HEK293 (cell line): ENCODE measurements around the gene FTL.
A peak's percentile ranks its signal among the peaks of the same experiment; 100 is the strongest.

Experiments used
- CTCF ChIA-PET: fragments of 350-600 bp; formaldehyde crosslinking; extraction: SDS; loops from one replicate; lab custom pipeline; 2021; ENCODE audit warnings: antibody characterized with exemption; lab: Yijun Ruan, JAX
- POLR2A ChIA-PET: fragments of 300-600 bp; formaldehyde crosslinking; extraction: SDS; loops from one replicate; lab custom pipeline; 2020; ENCODE audit warnings: antibody characterized with exemption, inconsistent platforms; lab: Yijun Ruan, JAX
- H3K27ac ChIP-seq: fragments of 200-500 bp; sonication (Bioruptor generic); 2 replicates; pipeline ENCODE4 v1.5.1; 2014; ENCODE audit warnings: low read depth, low read length, control low read depth, inconsistent platforms; ENCODE audit errors: extremely low read depth
- H3K36me3 ChIP-seq, 2 experiments: fragments of 200-500 bp in 1 of 2; sonication (Bioruptor generic) in 1 of 2; 1 replicate in 1 of 2; 2 replicates in 1 of 2; pipeline ENCODE4 v1.5.1; 2014 to 2017; ENCODE audit warnings: inconsistent platforms in 2 of 2, low read length in 2 of 2; ENCODE audit not compliant: control insufficient read depth in 2 of 2, insufficient read depth in 1 of 2
- H3K4me1 ChIP-seq: fragments of 200-500 bp; sonication (Bioruptor generic); 2 replicates; pipeline ENCODE4 v1.5.1; 2014; ENCODE audit warnings: mild to moderate bottlenecking, low read length, inconsistent platforms; ENCODE audit not compliant: control insufficient read depth, insufficient read depth
- H3K4me3 ChIP-seq: 2 replicates; pipeline ENCODE4 v1.5.1; 2011; ENCODE audit warnings: low read depth, mild to moderate bottlenecking, control low read depth, low read length, moderate library complexity
- H3K9me3 ChIP-seq: fragments of 200-500 bp; sonication (Bioruptor generic); 2 replicates; pipeline ENCODE4 v1.5.1; 2014; ENCODE audit warnings: low read depth, low read length, inconsistent platforms; ENCODE audit not compliant: control insufficient read depth, insufficient read depth
- GLIS2 ChIP-seq: fragments of 450-650 bp; formaldehyde crosslinking; IDR thresholded peaks from 2 replicates; pipeline ENCODE4 v1.5.1; 2016; ENCODE audit warnings: missing biosample characterization, missing genetic modification characterization
- PRDM4 ChIP-seq: fragments of 450-650 bp; formaldehyde crosslinking; IDR thresholded peaks from 2 replicates; pipeline ENCODE4 v1.5.1; 2017; ENCODE audit warnings: missing biosample characterization, missing genetic modification characterization
- SCRT1 ChIP-seq: fragments of 450-650 bp; formaldehyde crosslinking; IDR thresholded peaks from 2 replicates; pipeline ENCODE4 v1.5.1; 2016; ENCODE audit warnings: missing biosample characterization, missing genetic modification characterization, borderline replicate concordance
- ZBTB17 ChIP-seq: fragments of 450-650 bp; formaldehyde crosslinking; IDR thresholded peaks from 2 replicates; pipeline ENCODE4 v1.5.1; 2016; ENCODE audit warnings: missing biosample characterization, missing genetic modification characterization
- ZBTB44 ChIP-seq: fragments of 450-650 bp; IDR thresholded peaks from 2 replicates; pipeline ENCODE4 v1.5.1; 2018; ENCODE audit warnings: missing biosample characterization, mild to moderate bottlenecking, missing genetic modification characterization
- ZFHX2 ChIP-seq: fragments of 450-650 bp; formaldehyde crosslinking; conservative IDR thresholded peaks from 2 replicates; pipeline ENCODE4 v1.5.1; 2016; ENCODE audit warnings: missing biosample characterization, missing genetic modification characterization
- ZNF266 ChIP-seq: fragments of 450-650 bp; formaldehyde crosslinking; IDR thresholded peaks from 2 replicates; pipeline ENCODE4 v1.5.1; 2016; ENCODE audit warnings: missing biosample characterization, missing genetic modification characterization, low read depth
- ZNF366 ChIP-seq: fragments of 450-650 bp; formaldehyde crosslinking; conservative IDR thresholded peaks from 2 replicates; pipeline ENCODE4 v1.5.1; 2016; ENCODE audit warnings: missing biosample characterization, missing genetic modification characterization
- ZNF426 ChIP-seq: fragments of 450-650 bp; formaldehyde crosslinking; IDR thresholded peaks from 2 replicates; pipeline ENCODE4 v1.5.1; 2017; ENCODE audit warnings: missing biosample characterization, missing genetic modification characterization, mild to moderate bottlenecking, inconsistent platforms, moderate library complexity
- ZNF518A ChIP-seq: fragments of 450-650 bp; formaldehyde crosslinking; conservative IDR thresholded peaks from 2 replicates; pipeline ENCODE4 v1.5.1; 2016; ENCODE audit warnings: low read depth, missing biosample characterization, missing genetic modification characterization
- ZNF560 ChIP-seq: fragments of 450-650 bp; formaldehyde crosslinking; IDR thresholded peaks from 2 replicates; pipeline ENCODE4 v1.5.1; 2017; ENCODE audit warnings: missing biosample characterization, missing genetic modification characterization, borderline replicate concordance
- TF ChIP-seq, protein P1 (sequence below): fragments of 450-650 bp; formaldehyde crosslinking; IDR thresholded peaks from 2 replicates; pipeline ENCODE4 v1.5.1; 2016; ENCODE audit warnings: missing biosample characterization, missing genetic modification characterization
- TF ChIP-seq, protein P2 (sequence below): fragments of 450-650 bp; formaldehyde crosslinking; IDR thresholded peaks from 2 replicates; pipeline ENCODE4 v1.5.1; 2016; ENCODE audit warnings: missing biosample characterization, missing genetic modification characterization, low read depth
- TF ChIP-seq, protein P3 (sequence below): sonication (generic); formaldehyde crosslinking; IDR thresholded peaks from 2 replicates; pipeline ENCODE4 v1.8.1; 2022; ENCODE audit warnings: mild to moderate bottlenecking, moderate library complexity, missing genetic modification reagents

FTL gene

GRCh38 chr19:48919271-48919670, 45.8 kb upstream of the FTL start (continued):
- TF ChIP-seq ZNF266: peak; percentile 66; the same call in 1 of the 2 replicates

DNA sequence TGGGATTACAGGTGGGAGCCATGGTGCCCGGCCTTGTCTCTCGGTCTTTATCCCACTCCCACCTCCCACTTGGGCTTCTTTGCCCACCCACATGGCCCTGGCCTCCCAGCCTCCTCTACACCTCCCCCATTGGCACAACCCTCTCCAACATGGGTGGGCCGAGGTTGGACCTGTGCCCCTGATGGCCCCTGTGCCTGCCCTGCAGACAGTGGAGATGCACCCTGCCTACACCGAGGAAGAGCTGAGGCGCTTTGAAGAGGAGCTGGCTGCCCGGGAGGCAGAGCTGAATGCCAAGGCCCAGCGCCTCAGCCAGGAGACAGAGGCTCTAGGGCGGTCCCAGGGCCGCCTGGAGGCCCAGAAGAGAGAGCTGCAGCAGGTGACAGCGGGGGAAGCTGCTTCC, 44.2 kb upstream of the FTL start:
- Histone ChIP-seq H3K27ac (no peak overlapping the region), H3K4me3 (no peak overlapping the region), H3K4me1 (no peaks in the 10 kb centered on the region), H3K36me3 (peaks cover 18 to 42% of the 10 kb centered on the region in 2 experiments; a peak in 2 of 3 replicates), H3K9me3 (no peaks in the 10 kb centered on the region)
- ChIA-PET CTCF (interaction anchor here (0.6 kb wide), 1 partner anchor 53 kb away, joined by 3 read pairs; no protein-coding TSS in a partner anchor), POLR2A (interaction anchor here (0.5 kb wide), 1 partner anchor 76 kb away, joined by 3 read pairs; no protein-coding TSS in a partner anchor)
- TF ChIP-seq ZNF426 (tag by site-specific recombination) (no peak), ZFHX2 (tag by site-specific recombination) (0 out of 2 replicates have a peak, but pooled peaks have one; percentile 20)

DNA sequence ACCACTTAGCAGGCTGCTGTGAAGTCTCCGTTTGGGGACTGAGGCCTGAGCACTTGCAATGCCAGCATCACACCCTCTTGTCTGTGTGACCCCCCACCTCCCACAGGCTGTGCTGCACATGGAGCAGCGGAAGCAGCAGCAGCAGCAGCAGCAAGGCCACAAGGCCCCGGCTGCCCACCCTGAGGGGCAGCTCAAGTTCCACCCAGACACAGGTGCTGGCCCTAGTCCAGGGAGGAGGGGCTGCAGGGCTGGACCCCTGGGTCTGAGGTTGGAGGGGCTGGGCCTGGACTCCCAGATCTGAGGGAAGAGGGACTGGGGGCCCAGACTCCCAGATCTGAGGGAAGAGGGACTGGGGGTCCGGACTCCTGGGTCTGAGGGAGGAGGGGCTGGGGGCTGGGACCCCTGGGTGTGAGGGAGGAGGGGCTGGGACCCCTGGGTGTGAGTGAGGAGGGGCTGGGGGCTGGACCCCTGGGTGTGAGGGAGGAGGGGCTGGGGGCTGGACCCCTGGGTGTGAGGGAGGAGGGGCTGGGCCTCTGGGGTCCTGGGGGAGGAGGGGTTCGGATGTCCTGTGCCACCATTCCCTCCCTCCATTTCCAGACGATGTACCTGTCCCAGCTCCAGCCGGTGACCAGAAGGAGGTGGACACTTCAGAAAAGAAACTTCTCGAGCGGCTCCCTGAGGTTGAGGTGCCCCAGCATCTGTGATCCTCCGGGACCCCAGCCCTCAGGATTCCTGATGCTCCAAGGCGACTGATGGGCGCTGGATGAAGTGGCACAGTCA, 43.2 kb upstream of the FTL start:
- Histone ChIP-seq H3K9me3 (no peaks in the 10 kb centered on the region), H3K27ac (no peak overlapping the region), H3K4me1 (no peaks in the 10 kb centered on the region), H3K4me3 (no peak overlapping the region), H3K36me3 (peaks cover 15 to 40% of the 10 kb centered on the region in 2 experiments; a peak in 2 of 3 replicates)
- ChIA-PET CTCF (no interaction called here), POLR2A (interaction anchor here (0.5 to 0.7 kb wide), 3 partner anchors 77 to 1214 kb away, joined by 3 read pairs; no protein-coding TSS in a partner anchor)
- TF ChIP-seq, protein P1, sequence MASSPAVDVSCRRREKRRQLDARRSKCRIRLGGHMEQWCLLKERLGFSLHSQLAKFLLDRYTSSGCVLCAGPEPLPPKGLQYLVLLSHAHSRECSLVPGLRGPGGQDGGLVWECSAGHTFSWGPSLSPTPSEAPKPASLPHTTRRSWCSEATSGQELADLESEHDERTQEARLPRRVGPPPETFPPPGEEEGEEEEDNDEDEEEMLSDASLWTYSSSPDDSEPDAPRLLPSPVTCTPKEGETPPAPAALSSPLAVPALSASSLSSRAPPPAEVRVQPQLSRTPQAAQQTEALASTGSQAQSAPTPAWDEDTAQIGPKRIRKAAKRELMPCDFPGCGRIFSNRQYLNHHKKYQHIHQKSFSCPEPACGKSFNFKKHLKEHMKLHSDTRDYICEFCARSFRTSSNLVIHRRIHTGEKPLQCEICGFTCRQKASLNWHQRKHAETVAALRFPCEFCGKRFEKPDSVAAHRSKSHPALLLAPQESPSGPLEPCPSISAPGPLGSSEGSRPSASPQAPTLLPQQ (tag by site-specific recombination): no peak
- TF ChIP-seq ZNF518A (tag by site-specific recombination) (no peak), ZBTB17 (no peak), SCRT1 (tag by site-specific recombination) (no peak), ZNF560 (tag by site-specific recombination) (no peak), ZNF366 (tag by site-specific recombination) (no peak), GLIS2 (tag by site-specific recombination) (no peak), ZBTB44 (tag by site-specific recombination) (no peak), PRDM4 (tag by site-specific recombination) (no peak)
- TF ChIP-seq, protein P2, sequence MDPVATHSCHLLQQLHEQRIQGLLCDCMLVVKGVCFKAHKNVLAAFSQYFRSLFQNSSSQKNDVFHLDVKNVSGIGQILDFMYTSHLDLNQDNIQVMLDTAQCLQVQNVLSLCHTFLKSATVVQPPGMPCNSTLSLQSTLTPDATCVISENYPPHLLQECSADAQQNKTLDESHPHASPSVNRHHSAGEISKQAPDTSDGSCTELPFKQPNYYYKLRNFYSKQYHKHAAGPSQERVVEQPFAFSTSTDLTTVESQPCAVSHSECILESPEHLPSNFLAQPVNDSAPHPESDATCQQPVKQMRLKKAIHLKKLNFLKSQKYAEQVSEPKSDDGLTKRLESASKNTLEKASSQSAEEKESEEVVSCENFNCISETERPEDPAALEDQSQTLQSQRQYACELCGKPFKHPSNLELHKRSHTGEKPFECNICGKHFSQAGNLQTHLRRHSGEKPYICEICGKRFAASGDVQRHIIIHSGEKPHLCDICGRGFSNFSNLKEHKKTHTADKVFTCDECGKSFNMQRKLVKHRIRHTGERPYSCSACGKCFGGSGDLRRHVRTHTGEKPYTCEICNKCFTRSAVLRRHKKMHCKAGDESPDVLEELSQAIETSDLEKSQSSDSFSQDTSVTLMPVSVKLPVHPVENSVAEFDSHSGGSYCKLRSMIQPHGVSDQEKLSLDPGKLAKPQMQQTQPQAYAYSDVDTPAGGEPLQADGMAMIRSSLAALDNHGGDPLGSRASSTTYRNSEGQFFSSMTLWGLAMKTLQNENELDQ (tag by site-specific recombination): no peak
- TF ChIP-seq, protein P3, sequence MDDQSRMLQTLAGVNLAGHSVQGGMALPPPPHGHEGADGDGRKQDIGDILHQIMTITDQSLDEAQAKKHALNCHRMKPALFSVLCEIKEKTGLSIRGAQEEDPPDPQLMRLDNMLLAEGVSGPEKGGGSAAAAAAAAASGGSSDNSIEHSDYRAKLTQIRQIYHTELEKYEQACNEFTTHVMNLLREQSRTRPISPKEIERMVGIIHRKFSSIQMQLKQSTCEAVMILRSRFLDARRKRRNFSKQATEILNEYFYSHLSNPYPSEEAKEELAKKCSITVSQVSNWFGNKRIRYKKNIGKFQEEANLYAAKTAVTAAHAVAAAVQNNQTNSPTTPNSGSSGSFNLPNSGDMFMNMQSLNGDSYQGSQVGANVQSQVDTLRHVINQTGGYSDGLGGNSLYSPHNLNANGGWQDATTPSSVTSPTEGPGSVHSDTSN (CRISPR knock-in tag): no peak
